HG02885 (cell line): Measurements from ENCODE around the gene ZNF213.

Experiments used
- ATAC-seq: cut with Tn5 transposase; IDR thresholded peaks from one replicate; pipeline ENCODE4 v1.9.1; 2021; ENCODE audit warnings: mild to moderate bottlenecking; ENCODE audit not compliant: unreplicated experiment, poor library complexity

ZNF213 gene

DNA sequence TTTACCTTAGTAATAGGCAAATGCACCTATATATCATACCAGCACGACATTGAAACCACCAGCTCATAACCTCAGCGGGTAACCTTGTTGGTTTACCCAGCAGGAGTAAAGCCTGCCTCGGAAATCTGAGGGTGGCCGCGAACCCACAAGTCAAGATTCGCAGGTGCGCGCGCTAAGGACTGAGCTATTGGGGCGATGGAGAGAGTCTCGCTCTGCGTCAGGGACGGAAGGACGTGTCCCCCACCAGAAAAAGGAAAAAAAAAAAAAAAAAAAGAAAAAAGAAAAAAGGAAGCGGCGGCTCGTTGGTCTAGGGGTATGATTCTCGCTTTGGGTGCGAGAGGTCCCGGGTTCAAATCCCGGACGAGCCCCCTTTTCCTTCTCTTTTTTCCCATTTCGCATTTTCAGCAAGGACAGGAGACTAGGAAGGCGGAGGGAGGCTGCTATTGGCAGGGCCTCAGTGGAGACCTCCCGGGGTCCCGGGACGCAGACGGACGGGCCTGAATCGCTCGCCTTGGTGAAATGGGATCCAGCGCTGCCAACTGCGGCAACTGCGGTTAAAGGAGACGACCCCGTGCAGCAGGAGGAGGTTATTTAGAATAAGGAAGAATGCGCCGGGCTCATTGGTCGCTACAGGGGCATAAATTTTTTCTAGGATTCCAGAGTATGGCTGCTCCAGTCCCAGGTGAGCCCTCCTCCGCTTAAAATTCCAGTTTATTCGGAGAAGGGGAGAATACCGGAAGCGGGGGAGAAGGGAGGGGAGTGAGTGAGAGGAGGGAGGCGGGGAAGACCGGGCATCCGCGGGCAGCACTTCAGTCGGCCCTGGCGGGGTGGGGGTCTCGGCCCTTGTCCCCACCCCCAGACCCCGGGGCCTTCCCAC lies 53.2 kb downstream of the ZNF213 start, which contains the start of gene OR1F1:
Gene OR1F1, plus strand, starts transcription at position 407 of the 877 bp plus-strand sequence.
- peak; percentile 33 for ATAC-seq

DNA sequence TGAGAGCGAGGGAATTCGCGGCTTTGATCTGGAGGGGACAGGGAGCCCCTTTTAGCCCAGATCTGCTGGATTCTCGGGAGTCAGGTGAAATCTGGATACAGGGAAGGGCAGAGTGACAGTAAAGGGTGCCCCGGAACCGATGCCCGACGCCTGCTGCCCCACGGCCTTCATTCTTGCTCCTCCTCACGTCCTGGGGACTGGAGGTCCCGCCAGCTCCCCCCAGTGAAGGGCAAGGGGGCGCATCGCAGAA lies 53.8 kb downstream of the ZNF213 start:
- no peak for ATAC-seq

DNA sequence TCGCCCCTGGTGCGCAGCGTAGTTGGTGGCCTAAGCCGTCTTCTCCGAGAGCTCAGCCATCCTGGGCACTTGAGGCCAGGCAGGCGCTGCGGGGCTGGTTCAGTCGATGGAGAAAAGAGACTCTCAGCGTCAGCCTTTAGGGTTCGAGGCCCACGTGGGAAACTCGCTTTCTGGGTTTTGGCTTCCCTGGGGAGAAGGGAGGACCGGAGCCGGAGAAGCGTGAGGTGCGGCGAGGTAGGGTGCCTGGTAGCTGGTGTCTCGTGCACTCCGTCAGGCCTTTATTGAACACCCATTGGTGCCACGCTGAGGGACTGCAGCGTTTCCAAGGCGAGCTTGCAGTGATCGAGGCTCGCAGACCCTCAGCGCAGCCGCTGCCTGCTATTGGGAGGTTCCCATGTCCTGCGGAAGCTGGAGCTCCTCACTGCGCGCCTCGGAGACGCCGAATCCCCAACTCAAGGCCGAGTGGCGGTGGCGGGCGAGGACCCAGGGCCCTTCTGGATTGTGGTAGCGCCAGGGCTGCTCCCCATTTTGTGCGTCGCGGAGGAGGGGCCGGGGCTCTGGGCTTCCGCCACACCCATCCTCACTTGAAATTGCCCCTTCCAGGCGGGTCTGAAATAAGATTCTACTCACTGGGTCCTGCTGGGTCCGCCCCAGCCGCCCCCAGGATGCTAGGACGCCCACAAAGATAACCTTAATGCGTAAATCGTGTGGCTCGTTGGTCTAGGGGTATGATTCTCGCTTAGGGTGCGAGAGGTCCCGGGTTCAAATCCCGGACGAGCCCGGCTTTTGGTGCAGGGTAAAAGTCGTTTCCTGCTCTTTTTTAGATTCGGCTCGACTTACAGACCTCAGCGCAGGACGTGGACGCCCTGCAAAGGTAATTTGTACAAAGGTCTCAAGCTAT lies 54.3 kb downstream of the ZNF213 start:
- no peak for ATAC-seq

DNA sequence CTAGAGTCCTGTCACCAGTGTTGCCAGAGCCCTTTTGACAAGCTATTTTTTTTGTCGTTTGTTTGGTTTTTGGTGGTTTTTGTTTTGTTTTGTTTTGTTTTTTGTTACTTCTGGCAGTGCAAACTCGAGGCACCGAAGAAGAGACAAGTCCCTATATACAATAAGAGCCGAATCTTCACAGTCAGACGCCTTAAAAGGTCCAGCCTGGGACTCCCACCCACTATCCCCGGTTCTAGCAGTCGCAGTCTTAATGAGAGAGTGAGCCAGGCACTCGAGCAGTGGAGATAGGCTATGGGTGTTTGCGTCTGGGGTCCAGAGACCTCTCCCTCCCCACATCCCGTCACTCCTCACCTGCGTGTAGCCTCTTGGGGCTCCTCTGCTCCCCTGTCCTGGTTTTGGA lies 55.0 kb downstream of the ZNF213 start:
- no peak for ATAC-seq

DNA sequence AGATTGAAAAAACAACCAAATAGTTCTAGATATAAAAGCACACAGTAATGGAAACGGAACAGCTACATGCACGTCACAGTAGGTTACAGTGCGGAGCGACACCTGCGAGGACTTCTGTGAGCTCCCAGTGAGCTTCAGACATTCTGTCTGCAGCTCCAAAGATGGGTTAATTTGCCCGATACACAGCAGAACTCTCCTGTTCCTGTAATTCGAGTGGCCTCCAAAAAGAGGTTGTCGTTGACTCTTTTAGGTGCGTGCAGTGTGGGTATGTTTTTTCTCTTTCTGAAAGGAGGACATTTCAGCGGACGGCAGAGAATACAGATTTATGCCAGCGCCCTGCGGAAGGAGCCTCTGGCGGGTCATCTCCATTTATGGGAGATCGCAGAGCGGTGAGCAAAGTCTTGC lies 56.1 kb downstream of the ZNF213 start:
- no peak for ATAC-seq
